22Rv1 (cell line): ENCODE measurements around the gene PIWIL1.

Experiments used
- ZFX ChIP-seq: fragments of 450-650 bp; IDR thresholded peaks from 2 replicates; pipeline ENCODE4 v1.6.1; 2017; ENCODE audit warnings: antibody characterized with exemption, borderline replicate concordance
- TF ChIP-seq, protein P1 (sequence below): fragments of 450-650 bp; IDR thresholded peaks from 2 replicates; pipeline ENCODE4 v1.5.1; 2017; ENCODE audit warnings: mild to moderate bottlenecking

GRCh38 chr12:130344529-130344928, 6.8 kb downstream of the PIWIL1 start:
- TF ChIP-seq, protein P1, sequence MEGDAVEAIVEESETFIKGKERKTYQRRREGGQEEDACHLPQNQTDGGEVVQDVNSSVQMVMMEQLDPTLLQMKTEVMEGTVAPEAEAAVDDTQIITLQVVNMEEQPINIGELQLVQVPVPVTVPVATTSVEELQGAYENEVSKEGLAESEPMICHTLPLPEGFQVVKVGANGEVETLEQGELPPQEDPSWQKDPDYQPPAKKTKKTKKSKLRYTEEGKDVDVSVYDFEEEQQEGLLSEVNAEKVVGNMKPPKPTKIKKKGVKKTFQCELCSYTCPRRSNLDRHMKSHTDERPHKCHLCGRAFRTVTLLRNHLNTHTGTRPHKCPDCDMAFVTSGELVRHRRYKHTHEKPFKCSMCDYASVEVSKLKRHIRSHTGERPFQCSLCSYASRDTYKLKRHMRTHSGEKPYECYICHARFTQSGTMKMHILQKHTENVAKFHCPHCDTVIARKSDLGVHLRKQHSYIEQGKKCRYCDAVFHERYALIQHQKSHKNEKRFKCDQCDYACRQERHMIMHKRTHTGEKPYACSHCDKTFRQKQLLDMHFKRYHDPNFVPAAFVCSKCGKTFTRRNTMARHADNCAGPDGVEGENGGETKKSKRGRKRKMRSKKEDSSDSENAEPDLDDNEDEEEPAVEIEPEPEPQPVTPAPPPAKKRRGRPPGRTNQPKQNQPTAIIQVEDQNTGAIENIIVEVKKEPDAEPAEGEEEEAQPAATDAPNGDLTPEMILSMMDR, result no peak
- TF ChIP-seq ZFX, result no peak
